A549 (cell line): ENCODE data around the gene PCNX1. TPM values are rescaled to one million over a fixed set of nuclear protein-coding genes. Genes with fewer than 3 reads are reported as not detected.
A peak's percentile ranks its signal among the peaks of the same experiment; 100 is the strongest.

Experiments
- ATAC-seq, 2 experiments: fragments of 200-7000 bp in 1 of 2; fragments of >200 bp in 1 of 2; cut with Nextera tagmentation in 1 of 2; cut with Tn5 transposase in 1 of 2; 3 replicates each; pipeline versions ENCODE4 v1.8.0 to v1.9.1; 2018 to 2020; ENCODE audit warnings: mild to moderate bottlenecking in 1 of 2, moderate library complexity in 1 of 2
- CTCF ChIA-PET: fragments of 300-600 bp; sonication (Branson Sonifier 250); formaldehyde crosslinking; extraction: SDS; loops from one replicate; lab custom pipeline; 2021; ENCODE audit warnings: antibody characterized with exemption, inconsistent platforms; lab: Yijun Ruan, JAX
- POLR2A ChIA-PET: fragments of 350-600 bp; formaldehyde crosslinking; extraction: SDS; loops from one replicate; lab custom pipeline; 2021; ENCODE audit warnings: antibody characterized with exemption, inconsistent platforms; lab: Yijun Ruan, JAX
- DNase-seq, 2 experiments: peaks; one replicate each; pipeline versions ENCODE4 v3.0.0 to v3.0.0-alpha.2; 2011 to 2016; ENCODE audit warnings: low read depth in 1 of 2, low spot score in 1 of 2
- FAIRE-seq: peaks from 2 replicates; lab custom pipeline; 2011; peaks lifted over from hg19 to GRCh38; lab: Jason Lieb, UNC
- H3K27ac ChIP-seq, 2 experiments: fragments of >200 bp; sonication (Bioruptor Twin); formaldehyde crosslinking; 3 replicates each; pipeline ENCODE4 v1.5.1; 2016 to 2017
- H3K4me1 ChIP-seq: fragments of >200 bp; sonication (Bioruptor Twin); formaldehyde crosslinking; 3 replicates; pipeline ENCODE4 v1.6.1; 2016
- H3K4me2 ChIP-seq: fragments of >200 bp; sonication (Bioruptor Twin); formaldehyde crosslinking; 3 replicates; pipeline ENCODE4 v1.6.1; 2016
- H3K4me3 ChIP-seq: fragments of >200 bp; sonication (Bioruptor Twin); formaldehyde crosslinking; 3 replicates; pipeline ENCODE4 v1.5.1; 2016
- H3K9me3 ChIP-seq: fragments of >200 bp; sonication (Bioruptor Twin); formaldehyde crosslinking; 3 replicates; pipeline ENCODE4 v1.6.1; 2016
- BHLHE40 ChIP-seq: IDR thresholded peaks from 2 replicates; pipeline ENCODE4 v1.6.1; 2012; ENCODE audit warnings: low read depth, low read length, inconsistent platforms
- CBX2 ChIP-seq: fragments of 200-600 bp; sonication (generic); IDR thresholded peaks from 2 replicates; pipeline ENCODE4 v1.6.1; 2016; ENCODE audit warnings: low read depth, mild to moderate bottlenecking, borderline replicate concordance
- CHD2 ChIP-seq: fragments of 150-350 bp; IDR thresholded peaks from 2 replicates; pipeline ENCODE4 v1.6.1; 2014; ENCODE audit warnings: low read length; ENCODE audit not compliant: partially characterized antibody
- EHF ChIP-seq: fragments of 250-450 bp; sonication (Bioruptor Pico); IDR thresholded peaks from 2 replicates; pipeline ENCODE4 v1.5.0; 2020; ENCODE audit warnings: mild to moderate bottlenecking
- EHMT2 ChIP-seq: fragments of 200-600 bp; sonication (generic); IDR thresholded peaks from 2 replicates; pipeline ENCODE4 v1.6.1; 2016; ENCODE audit warnings: antibody characterized with exemption, low read depth, mild to moderate bottlenecking, moderate library complexity
- FOSB ChIP-seq: fragments of 250-450 bp; sonication (Bioruptor Pico); IDR thresholded peaks from 2 replicates; pipeline ENCODE4 v1.5.0; 2020; ENCODE audit warnings: mild to moderate bottlenecking, moderate library complexity
- FOSL2 ChIP-seq, 2 experiments: fragments of 450-650 bp in 1 of 2; fragments of >200 bp in 1 of 2; sonication (Bioruptor Twin) in 1 of 2; formaldehyde crosslinking; IDR thresholded peaks; 2 replicates each; pipeline versions ENCODE4 v1.5.0 to v1.6.1; 2016 to 2020; ENCODE audit warnings: mild to moderate bottlenecking in 1 of 2, moderate library complexity in 1 of 2
- HOXA7 ChIP-seq: fragments of 250-450 bp; sonication (Bioruptor Pico); IDR thresholded peaks from 2 replicates; pipeline ENCODE4 v1.5.0; 2020; ENCODE audit warnings: mild to moderate bottlenecking, moderate library complexity
- HOXB13 ChIP-seq: fragments of 250-450 bp; sonication (Bioruptor Pico); IDR thresholded peaks from 2 replicates; pipeline ENCODE4 v1.5.0; 2020; ENCODE audit warnings: low read depth, mild to moderate bottlenecking, moderate library complexity
- JUN ChIP-seq, 2 experiments: fragments of >200 bp; sonication (Bioruptor Twin); formaldehyde crosslinking; IDR thresholded peaks; 2 replicates in 1 of 2; 3 replicates in 1 of 2; pipeline ENCODE4 v1.6.1; 2016 to 2017
- JUNB ChIP-seq: fragments of >200 bp; sonication (Bioruptor Twin); formaldehyde crosslinking; IDR thresholded peaks from 2 replicates; pipeline ENCODE4 v1.6.1; 2016
- KDM5A ChIP-seq: fragments of 200-600 bp; sonication (generic); IDR thresholded peaks from 2 replicates; pipeline ENCODE4 v1.6.1; 2016; ENCODE audit warnings: antibody characterized with exemption, mild to moderate bottlenecking
- NR3C1 ChIP-seq: fragments of >200 bp; sonication (Bioruptor Twin); formaldehyde crosslinking; IDR thresholded peaks from 3 replicates; pipeline ENCODE4 v1.6.1; 2017
- POLR2AphosphoS2 ChIP-seq: conservative IDR thresholded peaks from 2 replicates; pipeline ENCODE4 v1.6.1; 2012; ENCODE audit warnings: low read length, improper control_type of control experiment, inconsistent platforms
- RAD21 ChIP-seq, 2 experiments: fragments of >200 bp in 1 of 2; sonication (Bioruptor Twin) in 1 of 2; formaldehyde crosslinking in 1 of 2; IDR thresholded peaks in 1 of 2; conservative IDR thresholded peaks in 1 of 2; 2 replicates in 1 of 2; 3 replicates in 1 of 2; pipeline ENCODE4 v1.6.1; 2012 to 2018; ENCODE audit warnings: inconsistent platforms in 1 of 2
- RARB ChIP-seq: fragments of 250-450 bp; sonication (Bioruptor Pico); IDR thresholded peaks from 2 replicates; pipeline ENCODE4 v1.8.0; 2021; ENCODE audit warnings: mild to moderate bottlenecking, moderate library complexity
- REST ChIP-seq: fragments of 200-600 bp; sonication (generic); IDR thresholded peaks from 2 replicates; pipeline ENCODE4 v1.6.1; 2016; ENCODE audit warnings: antibody characterized with exemption, mild to moderate bottlenecking, moderate library complexity
- RNF2 ChIP-seq: fragments of 200-600 bp; sonication (generic); IDR thresholded peaks from 2 replicates; pipeline ENCODE4 v1.6.1; 2016; ENCODE audit warnings: low read depth, mild to moderate bottlenecking, antibody characterized with exemption, moderate library complexity, borderline replicate concordance
- SREBF2 ChIP-seq: fragments of 450-650 bp; IDR thresholded peaks from 2 replicates; pipeline ENCODE4 v1.6.1; 2014; ENCODE audit warnings: mild to moderate bottlenecking, moderate library complexity
- TFCP2L1 ChIP-seq: fragments of 250-450 bp; sonication (Bioruptor Pico); IDR thresholded peaks from 2 replicates; pipeline ENCODE4 v1.5.0; 2021; ENCODE audit warnings: mild to moderate bottlenecking
- TP53 ChIP-seq: fragments of 250-450 bp; sonication (Bioruptor Pico); IDR thresholded peaks from 2 replicates; pipeline ENCODE4 v1.5.0; 2021; ENCODE audit warnings: mild to moderate bottlenecking, moderate library complexity
- ZC3H11A ChIP-seq: fragments of 450-650 bp; IDR thresholded peaks from 2 replicates; pipeline ENCODE4 v1.6.1; 2014; ENCODE audit warnings: antibody characterized with exemption, mild to moderate bottlenecking
- ZFP36 ChIP-seq: fragments of 450-650 bp; IDR thresholded peaks from 2 replicates; pipeline ENCODE4 v1.6.1; 2014; ENCODE audit warnings: borderline replicate concordance; ENCODE audit not compliant: partially characterized antibody
- WGBS: methylation state at CpG from one replicate; pipeline ENCODE4 v1.1.6; 2017; ENCODE audit errors: missing lambda C conversion rate; 5-methylcytosine and 5-hydroxymethylcytosine counted together
- polyA plus RNA-seq, 4 experiments: library from polyadenylated mRNA; depleted of rRNA in 3 of 4; stranded (reverse); fragments of >200 nt; fragmentation: RNase III in 1 of 4; extraction: RNeasy Plus Mini Kit Qiagen cat#74134 plus additional on column Dnase treatment in 1 of 4; gene quantifications; 2 replicates in 3 of 4; 3 replicates in 1 of 4; pipeline ENCODE4 v1.2.3, GENCODE V29; 2011 to 2017
- TF ChIP-seq, protein P1 (sequence below): fragments of 250-450 bp; sonication (Bioruptor Pico); IDR thresholded peaks from 2 replicates; pipeline ENCODE4 v1.5.0; 2020; ENCODE audit warnings: low read depth, mild to moderate bottlenecking, moderate library complexity
- TF ChIP-seq, protein P2 (sequence below): fragments of 250-450 bp; sonication (Bioruptor Pico); IDR thresholded peaks from 2 replicates; pipeline ENCODE4 v1.5.0; 2021; ENCODE audit warnings: mild to moderate bottlenecking, moderate library complexity, borderline replicate concordance
- TF ChIP-seq, protein P3 (sequence below): fragments of >200 bp; sonication (Bioruptor Twin); formaldehyde crosslinking; IDR thresholded peaks from 2 replicates; pipeline ENCODE4 v1.6.1; 2016

Gene PCNX1
- polyA plus RNA-seq, 2 of the 4 experiments (the other 2 are of a cell fraction): 10.4 to 45.0 TPM

DNA sequence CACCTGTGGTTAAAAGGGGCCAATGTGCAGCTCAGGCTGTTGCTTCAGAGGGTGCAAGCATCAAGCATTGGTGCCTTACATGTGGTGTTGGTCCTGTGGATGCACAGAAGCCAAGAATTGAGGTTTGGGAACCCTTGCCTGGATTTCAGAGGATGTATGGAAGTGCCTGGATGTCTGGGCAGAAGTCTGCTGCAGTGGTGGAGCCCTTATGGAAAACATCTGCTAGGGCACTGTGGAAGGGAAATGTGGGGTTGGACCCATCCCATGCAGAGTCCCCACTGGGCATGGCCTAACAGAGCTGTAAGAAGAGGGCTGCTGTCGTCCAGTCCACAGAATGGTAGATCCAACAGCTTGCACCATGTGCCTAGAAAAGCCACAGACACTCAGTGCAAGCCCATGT lies 36.6 kb downstream of the PCNX1 start:
- H3K4me3 ChIP-seq: no peak overlapping the region
- WGBS: no CpG with 5 or more reads among the region's 1 CpG
- H3K4me2 ChIP-seq: no peak overlapping the region
- ATAC-seq: no peak
- CTCF ChIA-PET: interaction anchor here (1.4 kb wide), 1 partner anchor 37 kb away, joined by 10 read pairs; the partner anchor contains the start of gene PCNX1
- DNase-seq: peak in 1 of 2 experiments; percentile 17
- H3K4me1 ChIP-seq: no peaks in the 10 kb centered on the region
- no peak overlapping the region for H3K27ac ChIP-seq
- peaks cover 19% of the 10 kb centered on the region for H3K9me3 ChIP-seq
- POLR2A ChIA-PET: no interaction called here
- no peak for FAIRE-seq
- TF ChIP-seq HOXA7 (CRISPR knock-in tag) (no peak), ZFP36 (no peak), ZC3H11A (no peak), NR3C1 (no peak), POLR2AphosphoS2 (no peak), JUNB (no peak), KDM5A (no peak), CBX2 (no peak), CHD2 (no peak), SREBF2 (no peak), RNF2 (no peak), JUN (IDR thresholded peaks at IDR 0.05) (no peak), TFCP2L1 (CRISPR knock-in tag) (no peak), FOSL2 (IDR thresholded peaks at IDR 0.05) (no peak), FOSL2 (CRISPR knock-in tag; IDR thresholded peaks at IDR 0.05) (no peak), FOSB (CRISPR knock-in tag) (no peak), EHF (CRISPR knock-in tag) (no peak), RARB (CRISPR knock-in tag) (no peak), REST (no peak)
- TF ChIP-seq, protein P1, sequence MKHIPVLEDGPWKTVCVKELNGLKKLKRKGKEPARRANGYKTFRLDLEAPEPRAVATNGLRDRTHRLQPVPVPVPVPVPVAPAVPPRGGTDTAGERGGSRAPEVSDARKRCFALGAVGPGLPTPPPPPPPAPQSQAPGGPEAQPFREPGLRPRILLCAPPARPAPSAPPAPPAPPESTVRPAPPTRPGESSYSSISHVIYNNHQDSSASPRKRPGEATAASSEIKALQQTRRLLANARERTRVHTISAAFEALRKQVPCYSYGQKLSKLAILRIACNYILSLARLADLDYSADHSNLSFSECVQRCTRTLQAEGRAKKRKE: no peak
- TF ChIP-seq, protein P2, sequence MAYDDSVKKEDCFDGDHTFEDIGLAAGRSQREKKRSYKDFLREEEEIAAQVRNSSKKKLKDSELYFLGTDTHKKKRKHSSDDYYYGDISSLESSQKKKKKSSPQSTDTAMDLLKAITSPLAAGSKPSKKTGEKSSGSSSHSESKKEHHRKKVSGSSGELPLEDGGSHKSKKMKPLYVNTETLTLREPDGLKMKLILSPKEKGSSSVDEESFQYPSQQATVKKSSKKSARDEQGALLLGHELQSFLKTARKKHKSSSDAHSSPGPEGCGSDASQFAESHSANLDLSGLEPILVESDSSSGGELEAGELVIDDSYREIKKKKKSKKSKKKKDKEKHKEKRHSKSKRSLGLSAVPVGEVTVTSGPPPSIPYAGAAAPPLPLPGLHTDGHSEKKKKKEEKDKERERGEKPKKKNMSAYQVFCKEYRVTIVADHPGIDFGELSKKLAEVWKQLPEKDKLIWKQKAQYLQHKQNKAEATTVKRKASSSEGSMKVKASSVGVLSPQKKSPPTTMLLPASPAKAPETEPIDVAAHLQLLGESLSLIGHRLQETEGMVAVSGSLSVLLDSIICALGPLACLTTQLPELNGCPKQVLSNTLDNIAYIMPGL (CRISPR knock-in tag): no peak

- FAIRE-seq: no peak
- WGBS: 87% methylated on average over 8 of the region's 8 CpGs
- Histone ChIP-seq H3K4me2 (no peak overlapping the region), H3K9me3 (peaks cover 10% of the 10 kb centered on the region), H3K4me1 (no peaks in the 10 kb centered on the region), H3K27ac (no peak overlapping the region), H3K4me3 (no peak overlapping the region)
- TF ChIP-seq RAD21 (conservative IDR thresholded peaks at IDR 0.05 in 1 of 2, IDR thresholded peaks at IDR 0.05 in 1 of 2) (no peak), JUN (IDR thresholded peaks at IDR 0.05) (no peak), BHLHE40 (no peak), HOXB13 (CRISPR knock-in tag) (no peak), TP53 (CRISPR knock-in tag) (no peak), EHMT2 (no peak)
- TF ChIP-seq, protein P1: no peak
- TF ChIP-seq, protein P3, sequence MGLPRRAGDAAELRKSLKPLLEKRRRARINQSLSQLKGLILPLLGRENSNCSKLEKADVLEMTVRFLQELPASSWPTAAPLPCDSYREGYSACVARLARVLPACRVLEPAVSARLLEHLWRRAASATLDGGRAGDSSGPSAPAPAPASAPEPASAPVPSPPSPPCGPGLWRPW: no peak
- ChIA-PET CTCF (interaction anchor here (1.0 to 1.2 kb wide), 2 partner anchors 8 to 323 kb away, joined by 3 to 4 read pairs; no protein-coding TSS in a partner anchor), POLR2A (no interaction called here)
- no peak for DNase-seq
- no peak for ATAC-seq
Observed at GRCh38 chr14:70947739-70948138, 40.5 kb downstream of the PCNX1 start.
